Skeletal muscle tissue (tissue), 4 donors: ENCODE data around the gene XAB2. TPM values are rescaled to one million over a fixed set of nuclear protein-coding genes. Genes with fewer than 3 reads are reported as not detected.
A peak's percentile ranks its signal among the peaks of the same experiment; 100 is the strongest.

Source experiments
- H3K27ac ChIP-seq: one replicate; pipeline ENCODE4 v1.7.0; 2013; ENCODE audit warnings: mild to moderate bottlenecking, low read depth, low read length, inconsistent platforms
- H3K27me3 ChIP-seq, 3 donors: one replicate each; pipeline ENCODE4 v1.7.0; 2013; ENCODE audit warnings: low read length in 3 of 3; ENCODE audit not compliant: control insufficient read depth in 3 of 3, insufficient read depth in 3 of 3
- H3K36me3 ChIP-seq, 3 donors: one replicate each; pipeline ENCODE4 v1.7.0; 2013; ENCODE audit warnings: low read length in 3 of 3; ENCODE audit not compliant: control insufficient read depth in 3 of 3, insufficient read depth in 3 of 3
- H3K4me1 ChIP-seq, 3 donors: one replicate each; pipeline ENCODE4 v1.7.0; 2013; ENCODE audit warnings: low read length in 3 of 3, mild to moderate bottlenecking in 3 of 3; ENCODE audit not compliant: control insufficient read depth in 3 of 3, insufficient read depth in 3 of 3
- H3K4me3 ChIP-seq, 3 donors: one replicate each; pipeline ENCODE4 v1.7.0; 2013; ENCODE audit warnings: low read length in 3 of 3
- H3K9ac ChIP-seq, 3 donors: one replicate each; pipeline ENCODE4 v1.7.0; 2013; ENCODE audit warnings: low read length in 3 of 3, mild to moderate bottlenecking in 3 of 3, moderate library complexity in 2 of 3, low read depth in 1 of 3
- H3K9me3 ChIP-seq, 3 donors: one replicate each; pipeline ENCODE4 v1.7.0; 2013; ENCODE audit warnings: low read length in 3 of 3; ENCODE audit not compliant: control insufficient read depth in 3 of 3
- total RNA-seq: library from RNA; depleted of rRNA; stranded (reverse); fragments of >200 nt; gene quantifications from one replicate; pipeline ENCODE4 v1.2.3, GENCODE V29; 2014
- donor health status: Osteomylitis.

The XAB2 gene
- total RNA-seq, 1 donor from 2014 or later, result 20.4 TPM

GRCh38 chr19:7622933-7623685, 6.2 kb downstream of the XAB2 start:
- H3K4me3 ChIP-seq, result no peak overlapping the region
- H3K9ac ChIP-seq, result no peak overlapping the region
- H3K36me3 ChIP-seq, result peaks cover 50 to 71% (median 53%) of the 10 kb centered on the region in 3 donors
- H3K9me3 ChIP-seq, result no peaks in the 10 kb centered on the region
- H3K27me3 ChIP-seq, result no peaks in the 10 kb centered on the region
- no peak overlapping the region for H3K27ac ChIP-seq
- H3K4me1 ChIP-seq, result peaks cover 16 to 20% (median 19%) of the 10 kb centered on the region in 3 donors

GRCh38 chr19:7620442-7621412, 8.6 kb downstream of the XAB2 start:
- Histone ChIP-seq H3K36me3 (peaks cover 40 to 53% (median 44%) of the 10 kb centered on the region in 3 donors), H3K27me3 (no peaks in the 10 kb centered on the region), H3K9ac (no peak overlapping the region), H3K27ac (no peak overlapping the region), H3K4me1 (peaks cover 10 to 15% (median 11%) of the 10 kb centered on the region in 3 donors), H3K4me3 (no peak overlapping the region), H3K9me3 (no peaks in the 10 kb centered on the region)

- Histone ChIP-seq H3K4me1 (peaks cover 10 to 15% (median 11%) of the 10 kb centered on the region in 3 donors), H3K36me3 (peaks cover 37 to 44% (median 38%) of the 10 kb centered on the region in 3 donors), H3K4me3 (no peak overlapping the region), H3K27ac (no peak overlapping the region), H3K9me3 (no peaks in the 10 kb centered on the region), H3K27me3 (no peaks in the 10 kb centered on the region), H3K9ac (peak overlapping the region in 1 of 3 donors; percentile 33)
Observed at GRCh38 chr19:7619671-7620441, 9.5 kb downstream of the XAB2 start.

- H3K27ac ChIP-seq, result no peak overlapping the region
- H3K9ac ChIP-seq, result peak overlapping the region in 2 of 3 donors; percentile 3 to 72
- peaks cover 32 to 39% (median 35%) of the 10 kb centered on the region in 3 donors for H3K36me3 ChIP-seq
- H3K4me1 ChIP-seq, result peaks cover 10 to 15% (median 11%) of the 10 kb centered on the region in 3 donors
- no peaks in the 10 kb centered on the region for H3K27me3 ChIP-seq
- no peaks in the 10 kb centered on the region for H3K9me3 ChIP-seq
- H3K4me3 ChIP-seq, result no peak overlapping the region
Observed at GRCh38 chr19:7618771-7619510, 10.4 kb downstream of the XAB2 start.

- H3K27me3 ChIP-seq, result no peaks in the 10 kb centered on the region
Observed at GRCh38 chr19:7618348-7618747, 11.0 kb downstream of the XAB2 start.

GRCh38 chr19:7617735-7618134, 11.6 kb downstream of the XAB2 start:
- Histone ChIP-seq H3K9ac (no peak overlapping the region), H3K27me3 (no peaks in the 10 kb centered on the region), H3K9me3 (no peaks in the 10 kb centered on the region), H3K4me1 (peaks cover 10 to 15% (median 11%) of the 10 kb centered on the region in 3 donors), H3K4me3 (no peak overlapping the region), H3K36me3 (peaks cover 27 to 30% (median 29%) of the 10 kb centered on the region in 3 donors), H3K27ac (no peak overlapping the region)

More at GRCh38 chr19:7618348-7618747, 11.0 kb downstream of the XAB2 start:
- peaks cover 10 to 15% (median 11%) of the 10 kb centered on the region in 3 donors for H3K4me1 ChIP-seq
- no peak overlapping the region for H3K4me3 ChIP-seq
- H3K36me3 ChIP-seq, result peaks cover 32 to 35% (median 35%) of the 10 kb centered on the region in 3 donors
- H3K27ac ChIP-seq, result no peak overlapping the region
- H3K9me3 ChIP-seq, result no peaks in the 10 kb centered on the region
- peak overlapping the region in 1 of 3 donors; percentile 72 for H3K9ac ChIP-seq

GRCh38 chr19:7617172-7617571, 12.2 kb downstream of the XAB2 start:
- H3K4me1 ChIP-seq, result peaks cover 10 to 15% (median 11%) of the 10 kb centered on the region in 3 donors
- no peaks in the 10 kb centered on the region for H3K9me3 ChIP-seq
- no peaks in the 10 kb centered on the region for H3K27me3 ChIP-seq
- H3K9ac ChIP-seq, result no peak overlapping the region
- no peak overlapping the region for H3K4me3 ChIP-seq
- H3K27ac ChIP-seq, result no peak overlapping the region
- H3K36me3 ChIP-seq, result peaks cover 21 to 24% (median 23%) of the 10 kb centered on the region in 3 donors

- no peak overlapping the region for H3K9ac ChIP-seq
- H3K4me3 ChIP-seq, result no peak overlapping the region
- no peaks in the 10 kb centered on the region for H3K9me3 ChIP-seq
- peaks cover 5% of the 10 kb centered on the region in 3 donors for H3K36me3 ChIP-seq
- no peak overlapping the region for H3K27ac ChIP-seq
- H3K4me1 ChIP-seq, result peaks cover 10 to 15% (median 11%) of the 10 kb centered on the region in 3 donors
- H3K27me3 ChIP-seq, result no peaks in the 10 kb centered on the region
Observed at GRCh38 chr19:7614859-7615741, 14.2 kb downstream of the XAB2 start.
